HG03064 (cell line): ENCODE data around the gene MEF2D.

Source experiments
- ATAC-seq: cut with Tn5 transposase; IDR thresholded peaks from one replicate; pipeline ENCODE4 v1.9.1; 2021; ENCODE audit warnings: low read depth; ENCODE audit not compliant: unreplicated experiment

Gene MEF2D

GRCh38 chr1:156502391-156502893 lies 1.9 kb upstream of the MEF2D start:
- no peak for ATAC-seq

- ATAC-seq: peak; percentile 46
These were observed 375 bp upstream of the MEF2D start for GRCh38 chr1:156500793-156501506.

DNA sequence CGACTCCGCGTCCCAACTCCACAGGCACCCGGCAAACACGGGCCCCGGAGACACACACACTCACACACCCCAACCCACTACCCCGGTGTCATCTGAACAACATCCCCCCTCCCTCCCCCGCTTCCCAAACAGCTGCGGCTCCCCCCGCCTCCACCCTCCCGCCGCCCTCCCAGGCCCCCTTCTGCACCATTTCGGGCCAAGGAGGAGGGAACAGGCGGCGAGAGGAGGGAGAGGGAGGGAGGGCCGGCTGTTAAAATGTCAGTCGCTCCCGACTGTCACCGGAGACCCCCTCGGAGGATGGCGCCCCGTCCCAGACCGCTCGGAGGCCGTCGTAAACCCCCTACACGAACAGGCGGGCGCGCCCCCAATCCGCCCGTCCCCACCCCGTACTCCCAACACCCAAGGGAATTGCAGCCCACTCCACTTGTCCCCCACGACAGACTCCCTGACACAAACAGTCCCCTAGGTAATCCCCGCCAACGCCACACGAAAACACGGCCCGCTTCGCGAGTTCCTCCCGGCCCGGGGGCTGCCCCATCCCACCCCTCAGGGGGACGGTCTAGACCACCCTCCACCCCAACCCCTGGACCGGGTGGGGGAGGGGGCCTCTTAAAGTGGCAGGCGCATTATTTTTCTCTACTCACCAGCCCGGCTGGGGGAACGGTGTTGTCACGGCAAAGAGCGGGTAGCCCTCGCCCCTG lies 583 bp downstream of the MEF2D start:
- no peak for ATAC-seq

- ATAC-seq: no peak
These were observed 1.3 kb downstream of the MEF2D start for GRCh38 chr1:156499194-156499841.

DNA sequence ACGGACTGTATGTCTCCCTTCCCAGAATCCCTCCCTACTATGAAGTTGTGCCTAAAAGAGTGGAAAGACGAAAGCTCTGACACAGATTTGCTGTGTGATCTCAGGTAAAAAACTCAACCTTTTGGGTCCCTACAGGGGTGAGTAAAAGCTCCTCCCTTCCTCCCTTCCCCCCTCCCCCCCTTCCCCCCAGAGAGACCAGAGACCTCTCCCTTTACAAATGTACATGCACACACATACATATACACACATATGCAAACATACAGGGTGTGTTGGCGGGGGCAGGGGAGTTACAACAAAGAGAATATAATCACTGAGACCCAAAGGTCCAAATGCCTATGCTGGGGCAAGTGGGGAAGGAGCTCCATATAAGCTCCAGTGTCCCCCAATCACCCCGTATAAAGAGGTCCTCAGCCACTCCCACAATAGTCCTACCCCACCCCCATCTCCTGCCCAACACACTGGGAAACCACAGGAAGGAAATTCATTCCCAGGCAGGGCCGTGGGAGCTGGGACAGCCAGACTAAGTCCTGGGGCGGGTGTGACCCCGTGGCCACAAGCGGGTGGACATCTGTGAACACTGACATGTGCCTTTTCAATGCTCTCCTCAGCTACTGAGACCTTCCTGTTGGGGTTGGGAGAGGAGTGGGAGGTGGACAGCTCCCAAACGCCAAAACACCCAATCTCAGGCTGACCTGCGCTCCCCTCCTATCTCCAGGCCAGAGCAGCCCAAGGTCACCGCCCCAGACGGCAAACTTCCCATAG lies 2.0 kb downstream of the MEF2D start:
- no peak for ATAC-seq

DNA sequence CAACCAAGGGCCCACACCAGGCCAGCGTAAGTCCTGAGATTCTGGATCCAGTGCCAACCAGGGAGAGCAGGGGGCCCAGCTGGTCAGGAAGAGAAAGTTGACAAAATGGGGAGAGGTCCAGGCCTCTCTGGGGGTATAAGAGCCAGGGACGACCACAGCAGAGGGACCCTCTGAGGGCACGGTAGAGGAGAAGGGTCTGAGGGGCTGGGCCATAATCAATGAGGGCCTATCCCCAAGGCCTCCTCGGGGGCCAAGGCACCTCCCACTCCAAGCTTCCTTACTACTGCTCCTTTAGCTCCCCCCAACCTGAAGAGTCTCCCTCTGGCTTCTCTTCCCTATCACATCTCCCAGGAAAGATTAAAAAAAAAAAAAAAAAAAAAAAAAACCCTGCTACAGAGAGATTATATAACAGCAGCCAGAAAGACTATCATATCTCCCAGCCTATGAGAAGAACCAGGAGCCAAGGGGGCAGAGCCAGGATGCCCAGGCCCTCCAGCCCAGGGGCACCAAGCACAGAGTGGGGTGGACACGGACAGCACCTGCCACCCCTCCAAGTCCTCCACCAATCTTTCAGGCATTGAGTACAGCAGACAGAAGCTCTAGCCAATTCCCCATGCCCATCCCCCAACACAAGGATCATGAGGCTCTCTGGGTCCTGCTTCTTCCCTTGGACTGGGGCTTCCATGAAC lies 2.7 kb downstream of the MEF2D start:
- ATAC-seq: no peak

DNA sequence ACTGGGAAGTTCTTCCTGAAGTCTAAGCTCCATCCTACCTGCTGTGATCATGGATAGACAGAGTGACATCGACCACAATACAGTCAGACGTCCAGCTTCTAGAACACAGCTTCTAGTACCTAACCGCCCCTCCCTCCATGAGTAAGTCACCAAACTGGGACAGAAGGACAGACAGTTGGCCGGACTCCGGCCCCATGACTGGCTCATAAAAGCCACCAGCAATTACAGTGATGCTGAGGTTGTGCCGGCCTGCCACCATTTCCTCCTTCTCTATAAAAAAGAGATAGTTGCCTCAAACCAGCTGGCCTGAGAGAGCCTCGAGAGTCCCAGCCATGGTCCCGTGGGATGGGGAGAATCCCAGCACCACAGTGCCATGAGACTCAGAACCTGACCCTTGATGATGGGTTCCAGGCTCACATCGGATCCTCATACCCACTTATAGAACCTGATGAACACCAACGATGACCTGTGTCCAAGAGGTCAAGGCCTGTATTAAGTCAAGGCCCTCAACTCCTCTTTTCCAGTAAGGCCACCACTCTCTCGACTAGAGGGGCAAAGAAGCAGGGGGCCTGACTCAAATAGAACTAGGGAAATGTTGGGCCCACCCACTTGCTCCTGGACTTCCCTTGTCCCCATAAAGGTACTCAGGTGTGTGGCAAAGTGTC lies 3.4 kb downstream of the MEF2D start:
- ATAC-seq: no peak

DNA sequence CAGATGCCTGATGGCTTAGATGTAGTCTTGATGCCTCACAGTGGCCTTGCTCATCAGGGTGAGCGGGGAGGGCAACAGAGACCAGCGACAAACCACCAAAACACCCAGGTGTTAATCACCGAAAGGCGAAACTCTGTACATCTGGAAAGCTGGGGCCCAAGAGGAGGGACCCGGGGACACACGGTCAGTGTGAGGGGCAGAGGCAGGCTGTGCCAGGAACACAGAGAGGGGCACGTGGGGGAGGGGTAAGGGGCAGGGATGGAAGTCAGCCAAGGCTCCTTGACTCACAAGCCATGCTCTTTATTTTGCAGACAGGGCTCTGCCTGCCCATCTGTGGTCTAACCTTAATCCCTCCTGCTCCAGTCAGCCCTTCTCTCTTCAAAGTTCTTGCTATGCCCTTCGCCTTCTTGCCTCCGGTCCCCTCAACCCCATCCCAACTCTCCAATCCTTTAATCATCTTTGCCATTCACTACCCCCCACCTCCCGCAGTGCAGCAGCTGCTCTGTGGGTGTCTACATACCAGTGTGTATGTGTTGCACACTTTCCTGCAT lies 4.3 kb downstream of the MEF2D start:
- ATAC-seq: no peak

GRCh38 chr1:156495401-156496140 lies 5.0 kb downstream of the MEF2D start:
- no peak for ATAC-seq

- ATAC-seq: no peak
These were observed 6.2 kb downstream of the MEF2D start for GRCh38 chr1:156494309-156494895.

DNA sequence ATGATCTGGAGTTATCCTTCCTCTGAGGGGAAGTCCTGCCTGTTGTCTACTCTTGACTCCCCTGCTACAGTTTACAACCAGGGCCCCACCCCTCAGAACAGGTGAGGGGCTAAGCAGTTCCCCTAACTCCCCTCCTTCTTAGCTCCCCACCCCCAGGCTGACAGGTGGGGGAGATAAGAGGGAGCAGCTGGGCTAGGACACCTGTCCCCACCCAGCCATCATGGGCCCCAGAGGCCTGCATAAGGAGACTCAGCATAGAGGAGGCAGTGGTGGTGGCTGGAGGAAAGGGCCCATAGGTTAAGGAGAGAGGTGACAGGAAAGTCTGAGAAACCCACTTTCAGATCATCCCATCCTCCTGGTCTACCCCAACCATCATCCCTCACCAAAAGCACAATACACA lies 6.8 kb downstream of the MEF2D start:
- ATAC-seq: no peak

GRCh38 chr1:156493154-156493631 lies 7.4 kb downstream of the MEF2D start:
- no peak for ATAC-seq

DNA sequence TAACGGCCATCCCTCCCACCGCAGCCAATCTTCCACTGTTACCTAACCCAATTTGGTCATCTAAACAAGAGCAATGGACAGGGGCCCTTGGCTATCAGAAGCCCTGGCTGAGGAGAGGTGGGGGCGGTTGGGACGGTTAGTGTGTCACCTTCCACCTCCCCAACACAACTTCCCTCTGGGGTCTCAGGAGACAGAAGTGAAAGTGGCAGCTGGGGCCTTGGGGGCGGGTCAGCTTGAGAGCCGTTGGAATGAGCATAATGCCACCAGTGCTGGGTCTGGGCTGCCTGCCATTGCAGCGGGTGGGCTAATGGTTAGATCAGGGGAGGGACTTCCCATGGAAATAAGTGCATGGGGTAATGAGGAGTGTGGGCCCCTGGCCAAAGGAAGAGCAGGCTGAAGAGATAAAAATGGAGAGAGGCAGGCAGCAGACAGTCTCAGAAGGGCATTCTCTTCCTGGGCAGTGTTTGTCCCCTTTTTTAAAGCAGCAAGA lies 7.9 kb downstream of the MEF2D start:
- ATAC-seq: no peak

- no peak for ATAC-seq
These were observed 8.5 kb downstream of the MEF2D start for GRCh38 chr1:156492013-156492590.

- no peak for ATAC-seq
These were observed 9.2 kb downstream of the MEF2D start for GRCh38 chr1:156491151-156491949.

GRCh38 chr1:156490401-156491032 lies 10.1 kb downstream of the MEF2D start:
- ATAC-seq: no peak

- no peak for ATAC-seq
These were observed 10.7 kb downstream of the MEF2D start for GRCh38 chr1:156489935-156490293.
